B cell (primary cell): ENCODE results near the gene STARD9. TPM values are rescaled to one million over a fixed set of nuclear protein-coding genes. Genes with fewer than 3 reads are reported as not detected.
"Not testable (repeated sequence)": the region's sequence is repeated elsewhere in the genome, so short reads cannot be mapped to it uniquely, and the experiment has no call there.

Source experiments
- ATAC-seq: fragments of 200-7000 bp; cut with Tn5 transposase; one replicate; pipeline ENCODE4 v1.10.0; 2021; ENCODE audit warnings: low read depth, mild to moderate bottlenecking, moderate number of reproducible peaks, moderate library complexity
- CTCF ChIA-PET: fragments of 350-600 bp; sonication (Branson Sonifier 250); formaldehyde crosslinking; loops from one replicate; lab custom pipeline; 2021; ENCODE audit warnings: antibody characterized with exemption, inconsistent platforms; lab: Charles Lee
- POLR2A ChIA-PET: fragments of 350-600 bp; sonication (Branson Sonifier 250); formaldehyde crosslinking; loops from one replicate; lab custom pipeline; 2021; ENCODE audit warnings: antibody characterized with exemption; lab: Charles Lee
- DNase-seq: peaks from one replicate; pipeline ENCODE4 v3.0.0; 2013
- H2AFZ ChIP-seq: 2 replicates; pipeline ENCODE4 v1.6.1; 2012; ENCODE audit warnings: mild to moderate bottlenecking, low read depth, low read length; ENCODE audit not compliant: insufficient read depth, poor library complexity, severe bottlenecking
- H3K27ac ChIP-seq, 2 donors: 1 replicate in 1 of 2; 2 replicates in 1 of 2; pipeline ENCODE4 v1.5.1; 2012 to 2013; ENCODE audit warnings: low read length in 2 of 2, mild to moderate bottlenecking in 2 of 2, moderate library complexity in 1 of 2
- H3K27me3 ChIP-seq, 4 experiments: fragments of 200-600 bp in 1 of 4; sonication (generic) in 1 of 4; replicated peaks in 1 of 4; 1 replicate in 2 of 4; 2 replicates in 2 of 4; pipeline versions ENCODE4 v1.6.1 to v1.7.0; 2013 to 2016; ENCODE audit warnings: low read length in 3 of 4, mild to moderate bottlenecking in 2 of 4, mixed read lengths in 1 of 4, moderate library complexity in 1 of 4; ENCODE audit not compliant: insufficient read depth in 4 of 4, control insufficient read depth in 3 of 4; ENCODE audit errors: control extremely low read depth in 1 of 4
- H3K36me3 ChIP-seq, 2 experiments: replicated peaks in 1 of 2; 1 replicate in 1 of 2; 2 replicates in 1 of 2; pipeline versions ENCODE4 v1.6.1 to v1.7.1; 2013; ENCODE audit warnings: low read length in 1 of 2; ENCODE audit not compliant: insufficient read depth in 2 of 2, control insufficient read depth in 1 of 2; ENCODE audit errors: control extremely low read depth in 1 of 2, extremely low read depth in 1 of 2
- H3K4me1 ChIP-seq, 2 donors: fragments of 200-600 bp in 1 of 2; sonication (generic) in 1 of 2; 1 replicate in 1 of 2; 2 replicates in 1 of 2; pipeline versions ENCODE4 v1.5.1 to v1.6.1; 2013 to 2017; ENCODE audit warnings: low read length in 2 of 2; ENCODE audit not compliant: control insufficient read depth in 2 of 2, insufficient read depth in 2 of 2
- H3K4me2 ChIP-seq: replicated peaks from 2 replicates; pipeline ENCODE3; 2012; ENCODE audit warnings: mild to moderate bottlenecking, low read depth, low read length; ENCODE audit not compliant: poor library complexity, severe bottlenecking
- H3K4me3 ChIP-seq, 5 experiments: fragments of 200-600 bp in 1 of 5; sonication (generic) in 1 of 5; 1 replicate in 3 of 5; 2 replicates in 2 of 5; pipeline versions ENCODE4 v1.5.1 to v1.7.0; 2011 to 2016; ENCODE audit warnings: low read length in 4 of 5, mild to moderate bottlenecking in 4 of 5, low read depth in 2 of 5, control low read depth in 1 of 5, moderate library complexity in 1 of 5; ENCODE audit not compliant: insufficient read depth in 1 of 5; ENCODE audit errors: control extremely low read depth in 1 of 5, extremely low read depth in 1 of 5
- H3K79me2 ChIP-seq: fragments of 200-600 bp; sonication (generic); one replicate; pipeline ENCODE4 v1.6.0; 2016; ENCODE audit warnings: low read length; ENCODE audit not compliant: control insufficient read depth, insufficient read depth
- H3K9ac ChIP-seq: fragments of 200-600 bp; sonication (generic); 2 replicates; pipeline ENCODE4 v1.6.1; 2017; ENCODE audit warnings: mild to moderate bottlenecking, low read length, moderate library complexity
- H3K9me3 ChIP-seq, 3 donors: one replicate each; pipeline versions ENCODE4 v1.6.1 to v1.7.1; 2013; ENCODE audit warnings: low read length in 2 of 3; ENCODE audit not compliant: control insufficient read depth in 2 of 3, insufficient read depth in 1 of 3; ENCODE audit errors: control extremely low read depth in 1 of 3
- H4K20me1 ChIP-seq: 2 replicates; pipeline ENCODE4 v1.6.0; 2012; ENCODE audit warnings: mild to moderate bottlenecking, low read length; ENCODE audit not compliant: insufficient read depth, control insufficient read depth, poor library complexity, severe bottlenecking
- H3K27ac Mint-ChIP-seq: one replicate; pipeline ENCODE4 v1.8.0; 2021; ENCODE audit warnings: mixed read lengths
- H3K27me3 Mint-ChIP-seq: one replicate; pipeline ENCODE4 v1.8.0; 2021; ENCODE audit warnings: mixed read lengths
- H3K4me1 Mint-ChIP-seq: one replicate; pipeline ENCODE4 v1.8.0; 2021; ENCODE audit warnings: mixed read lengths
- H3K4me3 Mint-ChIP-seq: one replicate; pipeline ENCODE4 v1.8.0; 2021; ENCODE audit warnings: mixed read lengths
- H3K9me3 Mint-ChIP-seq: one replicate; pipeline ENCODE4 v1.8.0; 2022; ENCODE audit warnings: mixed read lengths; ENCODE audit not compliant: insufficient read depth
- CTCF ChIP-seq: fragments of 200-600 bp; IDR thresholded peaks from one replicate; pipeline ENCODE4 v1.8.0; 2022; ENCODE audit warnings: antibody characterized with exemption, mild to moderate bottlenecking
- EZH2 ChIP-seq: IDR thresholded peaks from 2 replicates; pipeline ENCODE4 v1.6.1; 2012; ENCODE audit warnings: borderline replicate concordance, low read depth, mild to moderate bottlenecking, moderate library complexity, low read length; ENCODE audit not compliant: insufficient read depth, poor library complexity, severe bottlenecking
- WGBS: methylation state at CpG from one replicate; pipeline ENCODE4 v1.1.5; 2013; ENCODE audit warnings: missing lambda C conversion rate; ENCODE audit not compliant: insufficient coverage; 5-methylcytosine and 5-hydroxymethylcytosine counted together
- intact Hi-C: fragments of 100-400 bp; cut with micrococcal nuclease; formaldehyde crosslinking; loops from one replicate; pipeline ENCODE4 v1.10.0; 2022
- polyA plus RNA-seq: library from polyadenylated mRNA; depleted of rRNA; stranded (reverse); fragments of >200 nt; gene quantifications from 2 replicates; pipeline ENCODE4 v1.2.3, GENCODE V29; 2012
- total RNA-seq, 2 donors: library from RNA; stranded (reverse); fragments of 120-200 nt in 1 of 2; gene quantifications; 1 replicate in 1 of 2; 2 replicates in 1 of 2; pipeline versions ENCODE4 v1.2.3 to v1.2.4, GENCODE V29; 2013 to 2022

The STARD9 gene
- total and polyA plus RNA-seq, 2 donors (not counting 1 experiment from before 2014, with no cell fraction given) = 5.0 to 23.1 TPM

- H3K27me3 ChIP-seq, H4K20me1 ChIP-seq, H3K27ac Mint-ChIP-seq, H3K27me3 Mint-ChIP-seq, ATAC-seq, H3K4me3 Mint-ChIP-seq, H2AFZ ChIP-seq, H3K9me3 ChIP-seq, H3K9ac ChIP-seq, H3K4me2 ChIP-seq, H3K4me3 ChIP-seq, H3K9me3 Mint-ChIP-seq, H3K27ac ChIP-seq, DNase-seq, H3K4me1 ChIP-seq, H3K4me1 Mint-ChIP-seq, intact Hi-C loops: not testable (repeated sequence)
- CTCF ChIA-PET = interaction anchor here (0.6 to 0.7 kb wide), 2 partner anchors 31 to 67 kb away, joined by 4 to 5 read pairs; no protein-coding TSS in a partner anchor
- Histone ChIP-seq H3K79me2 (peaks cover 37% of the 10 kb centered on the region), H3K36me3 (peaks cover 5 to 19% of the 10 kb centered on the region in 2 experiments)
- WGBS = 100% methylated on average over 4 of the region's 12 CpGs
- POLR2A ChIA-PET = interaction anchor here (0.7 kb wide), 1 partner anchor 9 kb away, joined by 11 read pairs; no protein-coding TSS in a partner anchor
Observed at GRCh38 chr15:42556550-42557207, 18.7 kb upstream of the STARD9 start.

GRCh38 chr15:42558739-42559138 is 16.7 kb upstream of the STARD9 start:
- POLR2A ChIA-PET = no interaction called here
- ATAC-seq (no peak), DNase-seq (no peak)
- Histone ChIP-seq H3K4me1 (no peaks in the 10 kb centered on the region), H3K4me2 (no peak overlapping the region), H3K4me3 (no peak overlapping the region), H3K9me3 (no peaks in the 10 kb centered on the region), H3K36me3 (peaks cover 2 to 24% of the 10 kb centered on the region in 2 experiments), H2AFZ (no peak overlapping the region), H3K9ac (no peak overlapping the region), H4K20me1 (no peaks in the 10 kb centered on the region), H3K27ac (no peak overlapping the region), H3K79me2 (peaks cover 20% of the 10 kb centered on the region), H3K27me3 (no peaks in the 10 kb centered on the region)
- no peak overlapping the region for H3K4me3 Mint-ChIP-seq
- CTCF ChIA-PET = interaction anchor here (0.7 kb wide), 1 partner anchor 438 kb away, joined by 4 read pairs; no protein-coding TSS in a partner anchor
- 83% methylated on average over 2 of the region's 3 CpGs for WGBS
- H3K4me1 Mint-ChIP-seq = no peaks in the 10 kb centered on the region
- no peak overlapping the region for H3K27ac Mint-ChIP-seq
- TF ChIP-seq CTCF (no peak), EZH2 (no peak)
- H3K9me3 Mint-ChIP-seq = no peaks in the 10 kb centered on the region
- intact Hi-C loops = no loop called here
- no peaks in the 10 kb centered on the region for H3K27me3 Mint-ChIP-seq
